Fibroblast of lung (primary cell): ENCODE data around the gene DOCK8. TPM values are rescaled to one million over a fixed set of nuclear protein-coding genes. Genes with fewer than 3 reads are reported as not detected.

Source experiments
- DNase-seq, 2 donors: peaks; one replicate each; pipeline versions ENCODE4 v3.0.0 to v3.0.0-alpha.2; 2010; ENCODE audit warnings: low read depth in 2 of 2
- H2AFZ ChIP-seq: 2 replicates; pipeline ENCODE4 v1.5.1; 2012; ENCODE audit warnings: low read length, control low read depth, inconsistent platforms
- H3K27ac ChIP-seq: 2 replicates; pipeline ENCODE4 v1.5.1; 2011; ENCODE audit warnings: low read length, control low read depth; ENCODE audit not compliant: insufficient read depth
- H3K27me3 ChIP-seq: 2 replicates; pipeline ENCODE4 v1.5.1; 2011; ENCODE audit warnings: mild to moderate bottlenecking, low read length; ENCODE audit not compliant: control insufficient read depth, insufficient read depth
- H3K36me3 ChIP-seq: 2 replicates; pipeline ENCODE4 v1.5.1; 2011; ENCODE audit warnings: low read length; ENCODE audit not compliant: control insufficient read depth, insufficient read depth
- H3K4me1 ChIP-seq: 2 replicates; pipeline ENCODE4 v1.5.1; 2011; ENCODE audit warnings: low read length; ENCODE audit not compliant: control insufficient read depth, insufficient read depth; ENCODE audit errors: extremely low read depth
- H3K4me2 ChIP-seq: 2 replicates; pipeline ENCODE4 v1.5.1; 2011; ENCODE audit warnings: low read length, control low read depth; ENCODE audit not compliant: insufficient read depth; ENCODE audit errors: extremely low read depth
- H3K4me3 ChIP-seq, 4 experiments: fragments of 200-600 bp in 1 of 4; sonication (generic) in 1 of 4; replicated peaks in 1 of 4; 2 replicates each; pipeline ENCODE4 v1.5.1; 2011 to 2016; ENCODE audit warnings: low read length in 4 of 4, low read depth in 3 of 4, mild to moderate bottlenecking in 3 of 4, control low read depth in 2 of 4, inconsistent platforms in 1 of 4, mixed read lengths in 1 of 4; ENCODE audit not compliant: insufficient read depth in 1 of 4; ENCODE audit errors: control extremely low read depth in 1 of 4
- H3K79me2 ChIP-seq: 2 replicates; pipeline ENCODE4 v1.5.1; 2012; ENCODE audit warnings: mild to moderate bottlenecking, low read length, inconsistent platforms; ENCODE audit not compliant: control insufficient read depth, insufficient read depth
- H3K9ac ChIP-seq: 2 replicates; pipeline ENCODE4 v1.5.1; 2011; ENCODE audit warnings: mild to moderate bottlenecking, low read length, control low read depth; ENCODE audit not compliant: insufficient read depth
- H3K9me3 ChIP-seq: 2 replicates; pipeline ENCODE4 v1.5.1; 2012; ENCODE audit warnings: low read depth, low read length; ENCODE audit not compliant: control insufficient read depth, insufficient read depth
- H4K20me1 ChIP-seq: 2 replicates; pipeline ENCODE4 v1.5.1; 2011; ENCODE audit warnings: low read length; ENCODE audit not compliant: control insufficient read depth, insufficient read depth; ENCODE audit errors: extremely low read depth
- CTCF ChIP-seq, 2 donors: IDR thresholded peaks in 1 of 2; conservative IDR thresholded peaks in 1 of 2; 1 replicate in 1 of 2; 2 replicates in 1 of 2; pipeline ENCODE4 v1.5.1; 2011 to 2012; ENCODE audit warnings: low read length in 2 of 2, control low read depth in 1 of 2, inconsistent platforms in 1 of 2, low read depth in 1 of 2, mild to moderate bottlenecking in 1 of 2
- EZH2 ChIP-seq: IDR thresholded peaks from 2 replicates; pipeline ENCODE4 v1.5.1; 2012; ENCODE audit warnings: low read length, control low read depth, mild to moderate bottlenecking; ENCODE audit errors: missing control alignments
- polyA plus RNA-seq, 2 donors: library from polyadenylated mRNA; depleted of rRNA in 1 of 2; stranded (reverse) in 1 of 2; unstranded in 1 of 2; fragments of >200 nt; gene quantifications; 2 replicates each; pipeline ENCODE4 v1.2.1, GENCODE V29; 2011 to 2012; ENCODE audit warnings: missing spikeins in 1 of 2
- total RNA-seq: library from RNA; depleted of rRNA; stranded (reverse); fragments of >200 nt; gene quantifications from 2 replicates; pipeline ENCODE4 v1.2.1, GENCODE V29; 2014

DOCK8 gene
- total and polyA plus RNA-seq, 2 donors (not counting 1 experiment from before 2014, with no cell fraction given): under 0.01 TPM; not detected in 1

DNA sequence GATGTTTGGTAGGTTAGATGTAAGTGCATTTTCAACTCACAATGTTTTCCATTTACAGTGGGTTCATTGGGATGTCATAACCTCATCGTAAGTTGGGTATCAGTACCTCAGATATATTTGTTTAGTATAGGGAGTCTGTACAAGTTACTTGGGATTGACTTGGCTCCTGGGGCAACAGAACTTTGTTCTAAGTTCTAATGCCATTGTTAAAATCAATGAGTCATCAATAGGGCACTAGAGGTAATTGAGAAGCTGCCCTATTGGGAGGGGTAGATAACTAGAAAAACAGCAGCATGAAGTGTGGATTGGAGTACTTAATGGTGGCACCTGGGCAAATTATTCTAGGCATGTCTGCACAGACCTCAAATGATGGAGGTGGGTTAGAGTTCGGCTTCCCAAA, 272.8 kb downstream of the DOCK8 start:
- Histone ChIP-seq H3K27ac (no peak overlapping the region), H4K20me1 (no peaks in the 10 kb centered on the region), H3K79me2 (no peaks in the 10 kb centered on the region), H3K4me3 (no peak overlapping the region), H3K4me1 (no peaks in the 10 kb centered on the region), H3K9ac (no peak overlapping the region), H3K36me3 (no peaks in the 10 kb centered on the region), H2AFZ (no peak overlapping the region), H3K9me3 (no peaks in the 10 kb centered on the region), H3K4me2 (no peak overlapping the region), H3K27me3 (no peaks in the 10 kb centered on the region)
- no peak for TF ChIP-seq CTCF (conservative IDR thresholded peaks at IDR 0.05 in 1 of 2, IDR thresholded peaks at IDR 0.05 in 1 of 2; ENCODE audit: low read depth in 1 of 2, low read length in 2 of 2)
- DNase-seq: no peak

GRCh38 chr9:488448-488847, 273.8 kb downstream of the DOCK8 start:
- H3K79me2 ChIP-seq: no peaks in the 10 kb centered on the region
- no peaks in the 10 kb centered on the region for H3K9me3 ChIP-seq
- TF ChIP-seq CTCF (conservative IDR thresholded peaks at IDR 0.05 in 1 of 2, IDR thresholded peaks at IDR 0.05 in 1 of 2; ENCODE audit: low read depth in 1 of 2, low read length in 2 of 2) (no peak), EZH2 (no peak)
- no peak overlapping the region for H3K4me3 ChIP-seq
- H4K20me1 ChIP-seq: no peaks in the 10 kb centered on the region
- no peaks in the 10 kb centered on the region for H3K4me1 ChIP-seq
- H3K4me2 ChIP-seq: no peak overlapping the region
- no peaks in the 10 kb centered on the region for H3K27me3 ChIP-seq
- H3K36me3 ChIP-seq: no peaks in the 10 kb centered on the region
- no peak for DNase-seq
- H3K27ac ChIP-seq: no peak overlapping the region
- H3K9ac ChIP-seq: no peak overlapping the region
- H2AFZ ChIP-seq: no peak overlapping the region

DNA sequence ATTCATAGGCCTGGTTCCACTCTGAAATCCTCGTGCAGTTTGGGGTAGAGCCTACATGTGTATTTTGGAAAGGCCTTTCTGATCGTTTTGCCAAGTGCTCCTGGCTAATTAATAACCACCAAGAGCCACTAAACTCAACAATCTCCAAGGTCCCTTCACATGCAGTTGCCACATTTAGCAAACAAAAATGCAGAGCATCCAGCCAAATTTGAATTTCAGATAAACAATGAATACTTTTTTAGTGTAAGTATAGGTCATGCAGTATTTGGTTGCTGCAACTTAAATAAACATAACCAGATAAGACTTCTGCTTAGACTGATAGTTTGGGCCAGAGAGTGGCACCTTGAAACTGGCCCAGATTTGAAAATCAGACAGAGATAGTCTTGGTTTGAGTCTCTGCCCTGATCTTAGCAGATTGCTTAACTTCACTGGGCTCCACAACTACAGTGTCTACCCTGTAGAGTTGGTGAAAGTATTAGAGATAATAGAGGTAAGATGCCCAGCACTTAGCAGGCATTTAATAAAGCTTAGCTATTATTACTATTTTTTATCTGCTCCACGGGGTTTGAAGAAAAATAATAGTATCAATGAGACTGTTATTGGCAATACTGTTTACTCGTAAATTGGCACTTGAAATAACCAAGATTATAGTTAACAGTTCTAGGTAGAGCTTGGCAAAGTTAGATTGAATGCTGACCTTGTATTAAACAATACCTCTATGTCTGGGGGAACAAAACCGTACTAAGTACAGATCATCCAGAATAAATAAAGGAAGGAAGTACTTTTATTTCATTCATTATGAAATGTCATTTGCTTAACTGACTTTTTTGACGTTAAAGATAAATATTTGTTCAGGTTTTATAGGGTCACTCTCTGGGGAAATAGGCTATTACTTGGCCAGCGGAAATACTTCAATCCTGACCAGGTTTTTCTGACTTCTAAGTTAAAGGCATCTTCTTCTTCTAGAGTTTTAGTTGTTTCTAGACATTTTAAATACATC, 274.8 kb downstream of the DOCK8 start:
- H3K9ac ChIP-seq: no peak overlapping the region
- no peaks in the 10 kb centered on the region for H4K20me1 ChIP-seq
- TF ChIP-seq EZH2 (no peak), CTCF (conservative IDR thresholded peaks at IDR 0.05 in 1 of 2, IDR thresholded peaks at IDR 0.05 in 1 of 2; ENCODE audit: low read depth in 1 of 2, low read length in 2 of 2) (no peak)
- H3K27ac ChIP-seq: no peak overlapping the region
- no peaks in the 10 kb centered on the region for H3K9me3 ChIP-seq
- H3K27me3 ChIP-seq: no peaks in the 10 kb centered on the region
- DNase-seq: no peak
- H3K4me3 ChIP-seq: no peak overlapping the region
- H3K4me1 ChIP-seq: no peaks in the 10 kb centered on the region
- no peaks in the 10 kb centered on the region for H3K36me3 ChIP-seq
- H2AFZ ChIP-seq: no peak overlapping the region
- H3K79me2 ChIP-seq: no peaks in the 10 kb centered on the region
- no peak overlapping the region for H3K4me2 ChIP-seq
